Measurements from ENCODE around the gene USP44.
"Not testable (repeated sequence)": the region's sequence is repeated elsewhere in the genome, so short reads cannot be mapped to it uniquely, and the experiment has no call there.

USP44 gene

GRCh38 chr12:95492462-95492861 is 58.8 kb downstream of the USP44 start:
- H3K36me3 ChIP-seq (ENCODE audit: low read length): peaks cover 50% of the 10 kb centered on the region
- H2AFZ ChIP-seq (ENCODE audit: low read depth, low read length, severe bottlenecking): no peak overlapping the region
- no peak overlapping the region for H3K4me2 ChIP-seq (ENCODE audit: low read depth, low read length, poor library complexity, severe bottlenecking)
- no peaks in the 10 kb centered on the region for H3K9me3 ChIP-seq (ENCODE audit: insufficient read depth, low read length)
- H3K27me3 ChIP-seq (ENCODE audit: low read length): no peaks in the 10 kb centered on the region
- H3F3A ChIP-seq (ENCODE audit: insufficient read depth): no peaks in the 10 kb centered on the region
- no peak overlapping the region for H3K27ac ChIP-seq (ENCODE audit: low read depth, low read length)
- peaks cover 4% of the 10 kb centered on the region; the same call in 1 of the 2 replicates for H4K20me1 ChIP-seq (ENCODE audit: low read depth, low read length)
- no peak overlapping the region for H3K4me3 ChIP-seq (ENCODE audit: insufficient read depth, low read length, poor library complexity, severe bottlenecking)
- H3K9me2 ChIP-seq (replicated peaks; ENCODE audit: insufficient read depth, low read length): no peaks in the 10 kb centered on the region
- H3K9ac ChIP-seq (ENCODE audit: low read length): no peak overlapping the region
- no peaks in the 10 kb centered on the region; the same call in 1 of the 2 replicates for H3K79me2 ChIP-seq (ENCODE audit: insufficient read depth, low read length)
- TF ChIP-seq, protein P1, sequence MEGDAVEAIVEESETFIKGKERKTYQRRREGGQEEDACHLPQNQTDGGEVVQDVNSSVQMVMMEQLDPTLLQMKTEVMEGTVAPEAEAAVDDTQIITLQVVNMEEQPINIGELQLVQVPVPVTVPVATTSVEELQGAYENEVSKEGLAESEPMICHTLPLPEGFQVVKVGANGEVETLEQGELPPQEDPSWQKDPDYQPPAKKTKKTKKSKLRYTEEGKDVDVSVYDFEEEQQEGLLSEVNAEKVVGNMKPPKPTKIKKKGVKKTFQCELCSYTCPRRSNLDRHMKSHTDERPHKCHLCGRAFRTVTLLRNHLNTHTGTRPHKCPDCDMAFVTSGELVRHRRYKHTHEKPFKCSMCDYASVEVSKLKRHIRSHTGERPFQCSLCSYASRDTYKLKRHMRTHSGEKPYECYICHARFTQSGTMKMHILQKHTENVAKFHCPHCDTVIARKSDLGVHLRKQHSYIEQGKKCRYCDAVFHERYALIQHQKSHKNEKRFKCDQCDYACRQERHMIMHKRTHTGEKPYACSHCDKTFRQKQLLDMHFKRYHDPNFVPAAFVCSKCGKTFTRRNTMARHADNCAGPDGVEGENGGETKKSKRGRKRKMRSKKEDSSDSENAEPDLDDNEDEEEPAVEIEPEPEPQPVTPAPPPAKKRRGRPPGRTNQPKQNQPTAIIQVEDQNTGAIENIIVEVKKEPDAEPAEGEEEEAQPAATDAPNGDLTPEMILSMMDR (IDR thresholded peaks at IDR 0.05; ENCODE audit: insufficient read depth, low read length, poor library complexity, severe bottlenecking): no peak
- no peak for TF ChIP-seq EZH2phosphoT487 (conservative IDR thresholded peaks at IDR 0.05; ENCODE audit: low read length)

DNA sequence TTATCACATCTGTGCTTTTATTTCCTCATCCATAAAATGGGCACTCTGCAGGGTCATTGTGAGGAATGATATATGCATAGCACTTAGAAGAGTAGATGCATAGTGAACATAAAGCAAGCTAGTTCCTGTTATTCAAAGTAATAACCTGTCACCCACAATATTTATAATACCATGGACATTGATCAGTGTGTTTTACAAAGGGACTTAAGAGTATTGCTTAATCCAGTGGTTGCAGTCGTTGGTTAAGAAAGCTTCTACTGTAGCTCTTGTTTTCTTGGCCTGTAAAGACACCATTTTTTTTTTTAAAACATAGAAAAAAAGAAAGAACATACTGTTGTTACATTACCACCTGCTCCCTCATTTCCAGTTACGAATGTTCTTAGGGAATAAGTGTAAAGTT is 64.3 kb downstream of the USP44 start:
- TF ChIP-seq, protein P1 (IDR thresholded peaks at IDR 0.05; ENCODE audit: insufficient read depth, low read length, poor library complexity, severe bottlenecking): no peak
- TF ChIP-seq EZH2phosphoT487 (conservative IDR thresholded peaks at IDR 0.05; ENCODE audit: low read length): no peak
- H3K79me2 ChIP-seq (ENCODE audit: insufficient read depth, low read length): peaks cover 26% of the 10 kb centered on the region
- peaks cover 46% of the 10 kb centered on the region for H3K36me3 ChIP-seq (ENCODE audit: low read length)
- no peak overlapping the region for H2AFZ ChIP-seq (ENCODE audit: low read depth, low read length, severe bottlenecking)
- no peak overlapping the region for H3K4me2 ChIP-seq (ENCODE audit: low read depth, low read length, poor library complexity, severe bottlenecking)
- H3K4me3 ChIP-seq (ENCODE audit: insufficient read depth, low read length, poor library complexity, severe bottlenecking): no peak overlapping the region
- H3K27me3 ChIP-seq (ENCODE audit: low read length): no peaks in the 10 kb centered on the region
- no peaks in the 10 kb centered on the region for H3F3A ChIP-seq (ENCODE audit: insufficient read depth)
- no peaks in the 10 kb centered on the region for H3K9me2 ChIP-seq (replicated peaks; ENCODE audit: insufficient read depth, low read length)
- H3K9me3 ChIP-seq (ENCODE audit: insufficient read depth, low read length): no peaks in the 10 kb centered on the region
- peaks cover 8% of the 10 kb centered on the region; the same call in 1 of the 2 replicates for H4K20me1 ChIP-seq (ENCODE audit: low read depth, low read length)
- no peak overlapping the region for H3K9ac ChIP-seq (ENCODE audit: low read length)
- H3K27ac ChIP-seq (ENCODE audit: low read depth, low read length): no peak overlapping the region

DNA sequence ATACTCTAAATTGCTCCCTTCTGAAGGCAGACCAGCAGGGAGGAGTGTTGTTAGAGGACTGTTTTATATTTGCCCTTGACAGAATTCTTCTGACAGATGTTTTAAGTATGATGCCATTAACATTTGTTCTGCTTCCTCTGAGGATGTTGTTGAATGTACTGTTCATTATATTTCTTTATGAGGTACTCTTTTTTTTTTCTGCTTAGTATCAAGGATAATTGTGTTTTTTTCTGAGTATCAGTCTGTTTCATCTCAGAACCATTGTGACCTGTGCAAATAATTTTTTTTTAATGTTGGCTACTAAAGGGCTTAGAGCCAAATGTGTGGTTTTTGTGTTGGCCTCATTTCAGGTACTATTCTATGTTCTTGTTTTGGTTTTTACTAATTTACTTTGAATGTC is 66.8 kb downstream of the USP44 start:
- Histone ChIP-seq H3K4me3 (ENCODE audit: insufficient read depth, low read length, poor library complexity, severe bottlenecking) (no peak overlapping the region), H3K27me3 (ENCODE audit: low read length) (no peaks in the 10 kb centered on the region), H3F3A (ENCODE audit: insufficient read depth) (peaks cover 3% of the 10 kb centered on the region; the same call in 1 of the 2 replicates), H2AFZ (ENCODE audit: low read depth, low read length, severe bottlenecking) (no peak overlapping the region), H3K9me3 (ENCODE audit: insufficient read depth, low read length) (no peaks in the 10 kb centered on the region), H4K20me1 (ENCODE audit: low read depth, low read length) (peaks cover 8% of the 10 kb centered on the region; the same call in 1 of the 2 replicates), H3K9me2 (replicated peaks; ENCODE audit: insufficient read depth, low read length) (no peaks in the 10 kb centered on the region), H3K79me2 (ENCODE audit: insufficient read depth, low read length) (peaks cover 51% of the 10 kb centered on the region), H3K9ac (ENCODE audit: low read length) (no peak overlapping the region), H3K27ac (ENCODE audit: low read depth, low read length) (no peak overlapping the region), H3K4me2 (ENCODE audit: low read depth, low read length, poor library complexity, severe bottlenecking) (no peak overlapping the region), H3K36me3 (ENCODE audit: low read length) (peaks cover 51% of the 10 kb centered on the region)
- no peak for TF ChIP-seq EZH2phosphoT487 (conservative IDR thresholded peaks at IDR 0.05; ENCODE audit: low read length)
- TF ChIP-seq, protein P1 (IDR thresholded peaks at IDR 0.05; ENCODE audit: insufficient read depth, low read length, poor library complexity, severe bottlenecking): no peak

- H3K36me3 ChIP-seq (ENCODE audit: low read length): peaks cover 41% of the 10 kb centered on the region
- not testable (repeated sequence) for H3K4me2 ChIP-seq (ENCODE audit: low read depth, low read length, poor library complexity, severe bottlenecking); H4K20me1 ChIP-seq (ENCODE audit: low read depth, low read length); H2AFZ ChIP-seq (ENCODE audit: low read depth, low read length, severe bottlenecking); H3K9ac ChIP-seq (ENCODE audit: low read length); H3F3A ChIP-seq (ENCODE audit: insufficient read depth); H3K27me3 ChIP-seq (ENCODE audit: low read length); H3K27ac ChIP-seq (ENCODE audit: low read depth, low read length); H3K9me2 ChIP-seq (replicated peaks; ENCODE audit: insufficient read depth, low read length); H3K4me3 ChIP-seq (ENCODE audit: insufficient read depth, low read length, poor library complexity, severe bottlenecking); H3K9me3 ChIP-seq (ENCODE audit: insufficient read depth, low read length)
- H3K79me2 ChIP-seq (ENCODE audit: insufficient read depth, low read length): peaks cover 70% of the 10 kb centered on the region
These were observed 68.7 kb downstream of the USP44 start for GRCh38 chr12:95482564-95482963.

Data from SU-DHL-6 (cell line).